PC-9 (cell line): ENCODE results near the gene PLA2G2A. TPM values are rescaled to one million over a fixed set of nuclear protein-coding genes. Genes with fewer than 3 reads are reported as not detected.

Experiments
- BruUV-seq: library from RNA; stranded (reverse); fragments of 400-500 nt; replicated peaks from 2 replicates; lab custom pipeline; 2021; lab: Mats Ljungman, UMichigan
- CTCF ChIA-PET: fragments of 300-600 bp; sonication (Branson Sonifier 250); formaldehyde crosslinking; loops from one replicate; lab custom pipeline; 2022; ENCODE audit warnings: antibody characterized with exemption; lab: Charles Lee
- POLR2A ChIA-PET: fragments of 300-600 bp; sonication (Branson Sonifier 250); formaldehyde crosslinking; loops from one replicate; lab custom pipeline; 2022; ENCODE audit warnings: antibody characterized with exemption; ENCODE audit not compliant: unreplicated experiment; lab: Charles Lee
- DNase-seq, 2 experiments: peaks; one replicate each; pipeline versions ENCODE4 v3.0.0 to v3.0.0-alpha.2; 2015 to 2022; ENCODE audit warnings: mixed read lengths in 1 of 2
- H2AFZ ChIP-seq: fragments of 200-600 bp; sonication (generic); 2 replicates; pipeline ENCODE4 v1.8.1; 2017; ENCODE audit warnings: antibody characterized with exemption
- H3F3A ChIP-seq: fragments of 200-600 bp; sonication (generic); 2 replicates; pipeline ENCODE4 v1.8.1; 2017; ENCODE audit warnings: antibody characterized with exemption, mild to moderate bottlenecking, low read depth; ENCODE audit not compliant: insufficient read depth
- H3K27ac ChIP-seq: fragments of 200-600 bp; sonication (generic); 2 replicates; pipeline ENCODE4 v1.6.1; 2016; ENCODE audit warnings: mixed run types
- H3K27me3 ChIP-seq: fragments of 200-600 bp; sonication (generic); 2 replicates; pipeline ENCODE4 v1.6.1; 2016; ENCODE audit warnings: low read depth, mixed run types; ENCODE audit not compliant: insufficient read depth
- H3K36me3 ChIP-seq: fragments of 200-600 bp; sonication (generic); 2 replicates; pipeline ENCODE4 v1.6.1; 2016; ENCODE audit warnings: low read depth, mixed run types
- H3K4me1 ChIP-seq: fragments of 200-600 bp; sonication (generic); replicated peaks from 2 replicates; pipeline ENCODE4 v1.6.1; 2016; ENCODE audit warnings: mixed run types; ENCODE audit not compliant: insufficient read depth
- H3K4me2 ChIP-seq: fragments of 200-600 bp; sonication (generic); 2 replicates; pipeline ENCODE4 v1.6.1; 2017; ENCODE audit warnings: mixed run types
- H3K4me3 ChIP-seq: fragments of 200-600 bp; sonication (generic); 2 replicates; pipeline ENCODE4 v1.6.1; 2016; ENCODE audit warnings: mixed run types
- H3K79me2 ChIP-seq: fragments of 200-600 bp; sonication (generic); 2 replicates; pipeline ENCODE4 v1.6.1; 2017; ENCODE audit warnings: low read depth, mixed run types
- H3K9me2 ChIP-seq: fragments of 200-600 bp; sonication (generic); 2 replicates; pipeline ENCODE4 v1.8.1; 2017; ENCODE audit warnings: mild to moderate bottlenecking; ENCODE audit not compliant: insufficient read depth
- H3K9me3 ChIP-seq: fragments of 200-600 bp; sonication (generic); 2 replicates; pipeline ENCODE4 v1.8.1; 2016; ENCODE audit warnings: low read depth; ENCODE audit not compliant: insufficient read depth
- H4K20me1 ChIP-seq: fragments of 200-600 bp; sonication (generic); 2 replicates; pipeline ENCODE4 v1.8.1; 2017; ENCODE audit not compliant: insufficient read depth
- EZH2 ChIP-seq: fragments of 200-600 bp; sonication (generic); IDR thresholded peaks from 2 replicates; pipeline ENCODE4 v1.8.0; 2017; ENCODE audit warnings: antibody characterized with exemption, low read depth
- intact Hi-C: fragments of 100-400 bp; cut with micrococcal nuclease; formaldehyde crosslinking; loops from one replicate; pipeline ENCODE4 v1.10.0; 2022; ENCODE audit not compliant: unreplicated experiment
- total RNA-seq: library from RNA; stranded (reverse); gene quantifications from 2 replicates; pipeline ENCODE4 v1.2.3, GENCODE V29; 2021
- TF ChIP-seq, protein P1 (sequence below): fragments of 200-600 bp; sonication (generic); conservative IDR thresholded peaks from 2 replicates; pipeline ENCODE4 v1.6.1; 2017; ENCODE audit warnings: mixed run types, antibody characterized with exemption, mild to moderate bottlenecking, moderate library complexity

PLA2G2A gene
- total RNA-seq, 1 experiment from 2014 or later, result not detected

DNA sequence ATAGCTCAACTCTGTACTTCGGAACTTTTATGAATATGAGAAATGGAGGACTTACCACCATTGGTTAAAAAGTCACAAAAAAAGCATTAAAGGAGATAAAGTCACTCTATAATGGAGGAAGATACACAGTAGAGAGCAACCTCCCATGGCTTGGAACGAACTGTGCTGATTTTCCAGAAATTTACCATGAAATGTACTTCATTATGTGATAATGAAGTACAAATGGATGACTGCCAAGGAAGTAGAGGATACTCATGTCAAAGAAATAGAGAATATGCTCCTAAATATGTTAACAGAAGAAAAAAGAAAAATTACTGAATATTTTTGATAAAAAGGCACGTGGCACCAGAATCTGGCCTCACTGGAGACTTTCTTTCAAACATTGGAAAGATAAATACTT lies 32.4 kb downstream of the PLA2G2A start:
- DNase-seq, result no peak
- no peak overlapping the region for H2AFZ ChIP-seq
- no peaks in the 10 kb centered on the region for H4K20me1 ChIP-seq
- H3F3A ChIP-seq, result peaks cover 7% of the 10 kb centered on the region; the same call in 1 of the 2 replicates
- no peaks in the 10 kb centered on the region for H3K9me2 ChIP-seq
- no peaks in the 10 kb centered on the region for H3K9me3 ChIP-seq
- ChIA-PET POLR2A (no interaction called here), CTCF (no interaction called here)
- no peak overlapping the region for H3K27ac ChIP-seq
- no peak for TF ChIP-seq EZH2
- TF ChIP-seq, protein P1, sequence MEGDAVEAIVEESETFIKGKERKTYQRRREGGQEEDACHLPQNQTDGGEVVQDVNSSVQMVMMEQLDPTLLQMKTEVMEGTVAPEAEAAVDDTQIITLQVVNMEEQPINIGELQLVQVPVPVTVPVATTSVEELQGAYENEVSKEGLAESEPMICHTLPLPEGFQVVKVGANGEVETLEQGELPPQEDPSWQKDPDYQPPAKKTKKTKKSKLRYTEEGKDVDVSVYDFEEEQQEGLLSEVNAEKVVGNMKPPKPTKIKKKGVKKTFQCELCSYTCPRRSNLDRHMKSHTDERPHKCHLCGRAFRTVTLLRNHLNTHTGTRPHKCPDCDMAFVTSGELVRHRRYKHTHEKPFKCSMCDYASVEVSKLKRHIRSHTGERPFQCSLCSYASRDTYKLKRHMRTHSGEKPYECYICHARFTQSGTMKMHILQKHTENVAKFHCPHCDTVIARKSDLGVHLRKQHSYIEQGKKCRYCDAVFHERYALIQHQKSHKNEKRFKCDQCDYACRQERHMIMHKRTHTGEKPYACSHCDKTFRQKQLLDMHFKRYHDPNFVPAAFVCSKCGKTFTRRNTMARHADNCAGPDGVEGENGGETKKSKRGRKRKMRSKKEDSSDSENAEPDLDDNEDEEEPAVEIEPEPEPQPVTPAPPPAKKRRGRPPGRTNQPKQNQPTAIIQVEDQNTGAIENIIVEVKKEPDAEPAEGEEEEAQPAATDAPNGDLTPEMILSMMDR, result no peak
- no peak overlapping the region for H3K4me3 ChIP-seq
- BruUV-seq, result no TSS peak
- no peaks in the 10 kb centered on the region for H3K27me3 ChIP-seq
- H3K4me1 ChIP-seq, result peaks cover 6% of the 10 kb centered on the region
- intact Hi-C loops, result no loop called here
- H3K36me3 ChIP-seq, result no peaks in the 10 kb centered on the region
- no peak overlapping the region for H3K4me2 ChIP-seq
- H3K79me2 ChIP-seq, result no peaks in the 10 kb centered on the region

DNA sequence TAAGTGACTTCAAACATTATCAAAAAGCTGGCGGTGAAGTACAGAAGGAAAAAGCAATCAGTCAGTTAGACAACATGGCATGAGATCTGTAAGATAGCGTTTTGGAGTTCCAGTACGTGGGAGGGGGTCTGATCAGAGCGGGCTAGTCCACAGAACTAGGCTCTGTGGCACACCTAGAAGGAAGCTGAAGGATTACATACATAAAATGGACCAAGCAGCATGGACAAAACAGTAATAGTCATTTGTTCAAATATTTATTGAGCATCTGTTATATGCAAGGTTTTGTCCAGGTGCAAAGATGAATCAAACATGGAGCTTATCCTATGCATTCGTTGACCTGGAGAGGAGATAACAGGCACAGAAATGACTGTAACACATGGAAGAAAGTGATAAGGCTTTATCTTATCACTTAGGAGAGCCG lies 33.1 kb downstream of the PLA2G2A start:
- Histone ChIP-seq H3K9me3 (no peaks in the 10 kb centered on the region), H3K27ac (no peak overlapping the region), H3K36me3 (no peaks in the 10 kb centered on the region), H3K27me3 (no peaks in the 10 kb centered on the region), H3K79me2 (no peaks in the 10 kb centered on the region), H3F3A (peaks cover 7% of the 10 kb centered on the region; the same call in 1 of the 2 replicates), H4K20me1 (no peaks in the 10 kb centered on the region), H2AFZ (no peak overlapping the region), H3K4me3 (no peak overlapping the region), H3K9me2 (no peaks in the 10 kb centered on the region), H3K4me1 (peaks cover 6% of the 10 kb centered on the region), H3K4me2 (no peak overlapping the region)
- ChIA-PET CTCF (no interaction called here), POLR2A (no interaction called here)
- DNase-seq, result no peak
- no TSS peak for BruUV-seq
- TF ChIP-seq, protein P1, result no peak
- TF ChIP-seq EZH2, result no peak
- intact Hi-C loops, result no loop called here

DNA sequence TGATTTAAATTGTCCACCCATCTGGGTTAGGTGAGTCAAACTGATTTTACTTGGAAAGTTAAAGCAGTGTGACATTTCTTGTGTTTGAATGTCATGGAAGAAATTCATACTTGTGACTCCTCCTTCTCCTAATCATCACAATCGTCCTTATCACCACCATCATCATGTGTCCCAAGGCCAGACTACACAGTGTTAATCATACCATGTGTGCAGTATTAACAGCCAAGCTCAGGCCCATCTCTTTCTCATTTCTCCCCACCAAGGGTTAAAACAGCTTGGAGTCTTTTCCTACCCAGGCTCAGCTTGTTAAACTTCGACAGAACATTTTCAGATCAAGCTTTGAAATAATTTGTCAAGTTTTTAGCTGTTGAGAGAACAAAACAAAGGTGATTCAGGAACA lies 33.5 kb downstream of the PLA2G2A start:
- Histone ChIP-seq H3K4me1 (peaks cover 6% of the 10 kb centered on the region), H3K9me3 (no peaks in the 10 kb centered on the region; the same call in 1 of the 2 replicates), H4K20me1 (no peaks in the 10 kb centered on the region), H3K79me2 (no peaks in the 10 kb centered on the region), H3K9me2 (no peaks in the 10 kb centered on the region), H3K4me2 (no peak overlapping the region), H2AFZ (no peak overlapping the region), H3K27me3 (no peaks in the 10 kb centered on the region), H3K4me3 (no peak overlapping the region), H3K36me3 (no peaks in the 10 kb centered on the region), H3F3A (peaks cover 7% of the 10 kb centered on the region; the same call in 1 of the 2 replicates), H3K27ac (no peak overlapping the region)
- ChIA-PET CTCF (no interaction called here), POLR2A (no interaction called here)
- no peak for DNase-seq
- no TSS peak for BruUV-seq
- no peak for TF ChIP-seq EZH2
- TF ChIP-seq, protein P1, result no peak
- intact Hi-C loops, result no loop called here
